ENCODE data around the gene VIL1. TPM values are rescaled to one million over a fixed set of nuclear protein-coding genes. Genes with fewer than 3 reads are reported as not detected.

The VIL1 gene
- total and polyA plus RNA-seq, 2 of the 13 experiments (the other 11 are each of a cell fraction or from before 2014, with no cell fraction given), result 287 to 301 TPM

DNA sequence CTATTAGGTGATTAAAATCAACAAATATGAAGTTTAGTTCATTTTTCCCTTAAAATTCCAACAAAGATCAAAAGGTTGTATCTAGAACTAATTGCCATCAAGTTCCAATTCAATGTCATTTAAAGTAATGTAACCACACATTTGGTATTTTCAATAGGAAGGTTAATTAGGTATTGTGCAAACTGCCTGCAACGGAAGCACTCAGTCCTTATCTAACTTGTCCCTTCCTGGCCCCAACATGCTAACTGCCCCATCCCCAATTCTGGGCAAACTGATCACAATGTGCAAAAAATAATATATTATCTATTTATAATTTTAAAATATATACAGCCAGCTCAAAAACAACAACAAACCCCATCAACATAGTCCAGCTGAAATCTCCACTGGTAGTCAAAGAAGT lies 33.2 kb downstream of the VIL1 start:
- 89% methylated on average over 1 of the region's 1 CpG for WGBS (ENCODE audit: low lambda C conversion rate)
- no peaks in the 10 kb centered on the region for H3K9me3 ChIP-seq (ENCODE audit: low read length)

More for the DNA sequence above, 33.2 kb downstream of the VIL1 start:
- Histone ChIP-seq H3K4me2 (ENCODE audit: low read depth, low read length) (no peak overlapping the region), H3K27me3 (ENCODE audit: control insufficient read depth in 1 of 2, insufficient read depth in 2 of 2, low read length in 2 of 2) (no peaks in the 10 kb centered on the region), H3K79me2 (ENCODE audit: insufficient read depth, low read length) (no peaks in the 10 kb centered on the region), H3K4me3 (replicated peaks in 1 of 3; ENCODE audit: insufficient read depth in 1 of 3, low read depth in 2 of 3, low read length in 3 of 3) (no peak overlapping the region), H2AFZ (ENCODE audit: low read length) (no peak overlapping the region), H3K36me3 (replicated peaks in 1 of 2; ENCODE audit: control insufficient read depth in 1 of 2, insufficient read depth in 2 of 2, low read length in 2 of 2) (peaks cover 9 to 54% of the 10 kb centered on the region in 2 experiments), H4K20me1 (ENCODE audit: insufficient read depth, low read length) (no peaks in the 10 kb centered on the region), H3K9ac (ENCODE audit: insufficient read depth, low read depth, low read length) (no peak overlapping the region), H3K27ac (ENCODE audit: extremely low read length, insufficient read depth, low read length) (no peak overlapping the region), H3K4me1 (ENCODE audit: insufficient read depth, low read length) (peaks cover 33% of the 10 kb centered on the region)
- no TSS peak for BruUV-seq (replicated peaks)
- ATAC-seq (no peak), FAIRE-seq (no peak), DNase-seq (ENCODE audit: low spot score) (no peak)
- TF ChIP-seq ZNF781 (CRISPR knock-in tag; IDR thresholded peaks at IDR 0.05; ENCODE audit: borderline replicate concordance, not compliant biosample characterization) (no peak), RNF219 (CRISPR knock-in tag; IDR thresholded peaks at IDR 0.05) (no peak), SMARCC2 (IDR thresholded peaks at IDR 0.05) (no peak), ZNF3 (CRISPR knock-in tag; IDR thresholded peaks at IDR 0.05) (no peak), RBM22 (optimal IDR thresholded peaks at IDR 0.05; ENCODE audit: low read length) (peak; percentile 60), ZNF513 (CRISPR knock-in tag; conservative IDR thresholded peaks at IDR 0.05) (no peak), POLR2G (IDR thresholded peaks at IDR 0.05; ENCODE audit: low read depth, low read length) (peak; percentile 58), ZBTB3 (CRISPR knock-in tag; IDR thresholded peaks at IDR 0.05; ENCODE audit: borderline replicate concordance, low read depth) (no peak), ZNF446 (CRISPR knock-in tag; IDR thresholded peaks at IDR 0.05) (no peak), CBFB (CRISPR knock-in tag; IDR thresholded peaks at IDR 0.05) (no peak), ZNF251 (CRISPR knock-in tag; IDR thresholded peaks at IDR 0.05) (no peak), ZNF329 (CRISPR knock-in tag; IDR thresholded peaks at IDR 0.05; ENCODE audit: low read depth) (no peak), POLR2A (IDR thresholded peaks at IDR 0.05; ENCODE audit: insufficient read depth in 1 of 2, low read depth in 2 of 2, low read length in 2 of 2) (no peak), SP2 (CRISPR knock-in tag; IDR thresholded peaks at IDR 0.05) (no peak), MXD3 (CRISPR knock-in tag; IDR thresholded peaks at IDR 0.05) (no peak), ZNF530 (CRISPR knock-in tag; IDR thresholded peaks at IDR 0.05; ENCODE audit: low read depth) (no peak)
- TF ChIP-seq, protein P1, sequence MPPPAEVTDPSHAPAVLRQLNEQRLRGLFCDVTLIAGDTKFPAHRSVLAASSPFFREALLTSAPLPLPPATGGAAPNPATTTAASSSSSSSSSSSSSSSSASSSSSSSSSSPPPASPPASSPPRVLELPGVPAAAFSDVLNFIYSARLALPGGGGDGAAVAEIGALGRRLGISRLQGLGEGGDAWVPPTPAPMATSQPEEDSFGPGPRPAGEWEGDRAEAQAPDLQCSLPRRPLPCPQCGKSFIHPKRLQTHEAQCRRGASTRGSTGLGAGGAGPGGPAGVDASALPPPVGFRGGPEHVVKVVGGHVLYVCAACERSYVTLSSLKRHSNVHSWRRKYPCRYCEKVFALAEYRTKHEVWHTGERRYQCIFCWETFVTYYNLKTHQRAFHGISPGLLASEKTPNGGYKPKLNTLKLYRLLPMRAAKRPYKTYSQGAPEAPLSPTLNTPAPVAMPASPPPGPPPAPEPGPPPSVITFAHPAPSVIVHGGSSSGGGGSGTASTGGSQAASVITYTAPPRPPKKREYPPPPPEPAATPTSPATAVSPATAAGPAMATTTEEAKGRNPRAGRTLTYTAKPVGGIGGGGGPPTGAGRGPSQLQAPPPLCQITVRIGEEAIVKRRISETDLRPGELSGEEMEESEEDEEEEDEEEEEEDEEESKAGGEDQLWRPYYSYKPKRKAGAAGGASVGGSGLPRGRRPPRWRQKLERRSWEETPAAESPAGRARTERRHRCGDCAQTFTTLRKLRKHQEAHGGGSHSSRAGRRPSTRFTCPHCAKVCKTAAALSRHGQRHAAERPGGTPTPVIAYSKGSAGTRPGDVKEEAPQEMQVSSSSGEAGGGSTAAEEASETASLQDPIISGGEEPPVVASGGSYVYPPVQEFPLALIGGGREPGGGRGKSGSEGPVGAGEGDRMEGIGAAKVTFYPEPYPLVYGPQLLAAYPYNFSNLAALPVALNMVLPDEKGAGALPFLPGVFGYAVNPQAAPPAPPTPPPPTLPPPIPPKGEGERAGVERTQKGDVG (CRISPR knock-in tag; IDR thresholded peaks at IDR 0.05; ENCODE audit: borderline replicate concordance), result no peak
- intact Hi-C loops (cut with micrococcal nuclease; ENCODE audit: unreplicated experiment) (no loop called here), in situ Hi-C loops (cut with HindIII; ENCODE audit: extremely low pct_ligation_motif_present, low pct_unique_long_range_greater_than_20kb) (no loop called here)
- ChIA-PET POLR2A (no interaction called here), CTCF (ENCODE audit: low intra/inter-chr PET ratio, low total read pairs) (no interaction called here)

All from HepG2 (cell line).